ENCODE data around the gene TSSC4. TPM values are rescaled to one million over a fixed set of nuclear protein-coding genes. Genes with fewer than 3 reads are reported as not detected.
A peak's percentile ranks its signal among the peaks of the same experiment; 100 is the strongest.

TSSC4 gene
- total RNA-seq, 4 donors from 2014 or later: 11.0 to 66.5 (median 26.2) TPM

DNA sequence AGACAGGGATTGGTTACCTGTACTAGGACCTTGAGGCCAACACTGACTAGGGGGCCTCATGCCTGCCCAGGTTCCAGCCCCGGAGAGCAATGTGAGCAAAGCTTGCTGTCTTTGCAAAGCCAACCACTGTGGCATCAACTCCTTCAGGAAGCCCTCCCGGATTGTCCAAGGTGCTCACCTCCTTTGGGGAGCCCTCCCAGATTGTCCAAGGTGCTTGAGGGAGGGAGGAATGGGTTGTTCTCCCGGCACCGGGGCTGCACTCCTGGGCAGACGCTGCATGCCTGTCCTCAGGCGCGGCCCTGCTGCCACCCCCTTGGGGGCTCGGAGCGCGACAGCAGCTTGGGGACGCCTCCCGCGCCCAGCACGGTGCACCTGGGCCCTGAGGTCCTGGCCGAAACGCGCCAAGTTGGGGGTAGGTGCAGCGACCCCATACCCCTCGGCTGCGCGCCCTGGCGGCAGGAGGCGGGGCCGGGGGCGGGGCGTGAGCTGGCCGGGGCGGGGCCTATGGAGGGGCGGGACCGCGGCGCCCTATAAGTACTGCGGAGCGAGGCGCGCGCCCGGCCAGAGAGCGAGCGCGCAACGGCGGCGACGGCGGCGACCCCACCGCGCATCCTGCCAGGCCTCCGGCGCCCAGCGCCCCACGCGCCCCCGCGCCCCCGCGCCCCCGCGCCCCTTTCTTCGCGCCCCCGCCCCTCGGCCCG, 23.6 kb upstream of the TSSC4 start, which contains the start of gene CD81:
Gene CD81 (plus strand): TSS at position 560 of the 701 bp plus-strand sequence. CDS start 240 bp downstream, outside the sequence.
- H3K4me1 ChIP-seq: peaks cover 14 to 24% of the 10 kb centered on the region in 2 donors
- H3K27ac ChIP-seq: peak within 1 kb of the TSS; percentile 91 to 99
- peak within 1 kb of the TSS; percentile 77 to 86 for H3K4me3 ChIP-seq
- H3K27me3 ChIP-seq: no peaks in the 10 kb centered on the region
- peak in 1 of 4 experiments; percentile 9 for TF ChIP-seq CTCF (IDR thresholded peaks at IDR 0.05)
- peak; percentile 28 to 63 for TF ChIP-seq POLR2A (IDR thresholded peaks at IDR 0.05)
- intact Hi-C loops (cut with DNase I; ENCODE audit: low total_unique reads): loop anchor here (5.0 kb wide), 1 partner anchor 65 kb away; no protein-coding TSS in a partner anchor
- DNase-seq: peak; percentile 50 to 67
- no peaks in the 10 kb centered on the region for H3K36me3 ChIP-seq
- H3K9me3 ChIP-seq: no peaks in the 10 kb centered on the region

- peak overlapping the region; percentile 77 to 86 for H3K4me3 ChIP-seq
- H3K36me3 ChIP-seq: no peaks in the 10 kb centered on the region
- peak; percentile 78 to 82 for DNase-seq
- TF ChIP-seq CTCF (IDR thresholded peaks at IDR 0.05) (peak in 1 of 4 experiments; percentile 6), POLR2A (IDR thresholded peaks at IDR 0.05) (peak; percentile 50 to 72)
- H3K27ac ChIP-seq: peak overlapping the region; percentile 91 to 99
- intact Hi-C loops (cut with DNase I; ENCODE audit: low total_unique reads): loop anchor here (5.0 kb wide), 1 partner anchor 65 kb away; no protein-coding TSS in a partner anchor
- H3K4me1 ChIP-seq: peaks cover 22 to 32% of the 10 kb centered on the region in 2 donors
- H3K27me3 ChIP-seq: no peaks in the 10 kb centered on the region
- no peaks in the 10 kb centered on the region for H3K9me3 ChIP-seq
These were observed 22.8 kb upstream of the TSSC4 start for GRCh38 chr11:2377511-2378443.

DNA sequence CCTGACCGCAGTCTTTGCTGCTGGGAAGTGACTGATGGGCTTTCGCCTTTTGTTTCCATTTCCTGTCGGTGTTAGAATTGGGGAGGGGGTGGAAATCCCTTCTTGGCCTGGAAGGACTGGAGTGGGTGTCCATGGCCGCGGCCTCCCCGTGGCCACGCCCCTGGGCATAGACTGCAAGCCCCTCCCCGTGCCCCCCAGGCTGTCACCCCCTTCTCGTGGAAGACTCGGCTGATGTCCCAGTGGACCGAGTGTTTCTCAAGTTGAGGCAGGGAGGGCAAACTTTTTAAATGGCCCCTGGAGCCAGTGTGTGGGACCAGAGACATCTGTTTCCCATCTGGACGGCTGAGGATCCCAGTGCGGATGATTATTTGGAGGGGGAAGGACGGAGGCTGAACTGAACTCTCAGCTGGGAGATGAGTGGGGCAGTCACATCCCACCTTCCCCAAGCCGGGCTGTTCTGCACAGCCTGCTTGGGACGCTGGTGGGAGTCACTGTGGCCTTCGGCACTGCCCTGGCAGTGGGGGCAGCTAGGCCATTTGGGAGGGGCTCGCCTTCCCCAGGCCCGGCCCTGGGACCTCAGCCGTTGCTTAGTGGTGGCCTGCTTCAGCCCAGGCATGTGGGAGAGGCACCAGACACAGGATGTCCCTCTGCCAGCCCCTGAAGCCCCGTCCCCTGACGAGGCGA, 21.9 kb upstream of the TSSC4 start:
- peak; percentile 58 to 64 for DNase-seq
- intact Hi-C loops (cut with DNase I; ENCODE audit: low total_unique reads): loop anchor here (5.0 kb wide), 1 partner anchor 66 kb away; no protein-coding TSS in a partner anchor
- Histone ChIP-seq H3K4me1 (peaks cover 29 to 41% of the 10 kb centered on the region in 2 donors), H3K27me3 (no peaks in the 10 kb centered on the region), H3K36me3 (no peaks in the 10 kb centered on the region), H3K4me3 (peak overlapping the region; percentile 77 to 86), H3K9me3 (no peaks in the 10 kb centered on the region), H3K27ac (peak overlapping the region; percentile 91 to 99)
- TF ChIP-seq POLR2A (IDR thresholded peaks at IDR 0.05) (no peak), CTCF (IDR thresholded peaks at IDR 0.05) (no peak)

DNA sequence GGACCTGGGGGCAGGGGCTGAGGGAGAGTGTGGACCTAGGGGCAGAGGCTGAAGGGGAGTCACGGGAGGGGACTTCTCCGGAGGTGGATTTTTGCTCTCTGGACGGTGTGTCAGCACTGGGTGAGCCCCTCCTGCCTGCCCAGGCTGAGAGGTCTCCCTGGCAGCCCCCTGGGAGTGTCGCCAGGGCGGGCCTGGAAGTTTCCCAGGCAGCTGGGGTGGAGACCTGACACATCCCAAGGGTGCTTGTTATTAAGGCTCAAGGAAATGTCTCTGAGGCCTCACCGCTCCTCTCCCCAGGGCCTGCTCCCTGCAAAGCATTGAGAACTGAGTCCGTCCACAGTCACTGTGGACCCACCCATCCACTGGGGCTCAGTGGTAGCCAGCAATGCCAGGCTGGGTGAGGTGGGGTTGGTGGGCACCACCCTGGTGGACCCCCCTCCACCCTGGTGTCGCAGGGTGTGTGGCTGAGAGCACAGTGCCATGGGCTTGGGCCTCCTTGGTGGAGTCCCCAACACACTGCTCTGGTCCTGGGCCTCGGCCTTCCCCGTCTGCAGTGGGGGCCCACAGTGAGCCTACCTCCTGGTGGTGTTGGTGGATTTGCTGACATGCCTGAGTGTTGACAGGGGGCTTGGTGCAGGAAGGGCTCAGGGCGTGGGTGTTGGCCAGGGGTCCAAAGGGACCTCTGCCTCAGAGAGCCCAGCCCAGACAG, 20.9 kb upstream of the TSSC4 start:
- Histone ChIP-seq H3K27ac (peak overlapping the region; percentile 91 to 99), H3K36me3 (no peaks in the 10 kb centered on the region), H3K9me3 (no peaks in the 10 kb centered on the region), H3K4me3 (peak overlapping the region; percentile 77 to 86), H3K27me3 (no peaks in the 10 kb centered on the region), H3K4me1 (peaks cover 33 to 46% of the 10 kb centered on the region in 2 donors)
- peak in 1 of 2 donors; percentile 29 for DNase-seq
- TF ChIP-seq CTCF (IDR thresholded peaks at IDR 0.05): no peak
- no peak for TF ChIP-seq POLR2A (IDR thresholded peaks at IDR 0.05)
- intact Hi-C loops (cut with DNase I; ENCODE audit: low total_unique reads): loop anchor here (5.0 kb wide), 1 partner anchor 67 kb away; no protein-coding TSS in a partner anchor

Data from uterus (tissue), 4 donors.